HG03575 (cell line): ENCODE results near the gene BRSK2.

ENCODE experiments used
- ATAC-seq: cut with Tn5 transposase; IDR thresholded peaks from one replicate; pipeline ENCODE4 v1.9.1; 2021; ENCODE audit not compliant: unreplicated experiment, insufficient number of reproducible peaks, low FRiP score; ENCODE audit errors: extremely low read depth

The BRSK2 gene

DNA sequence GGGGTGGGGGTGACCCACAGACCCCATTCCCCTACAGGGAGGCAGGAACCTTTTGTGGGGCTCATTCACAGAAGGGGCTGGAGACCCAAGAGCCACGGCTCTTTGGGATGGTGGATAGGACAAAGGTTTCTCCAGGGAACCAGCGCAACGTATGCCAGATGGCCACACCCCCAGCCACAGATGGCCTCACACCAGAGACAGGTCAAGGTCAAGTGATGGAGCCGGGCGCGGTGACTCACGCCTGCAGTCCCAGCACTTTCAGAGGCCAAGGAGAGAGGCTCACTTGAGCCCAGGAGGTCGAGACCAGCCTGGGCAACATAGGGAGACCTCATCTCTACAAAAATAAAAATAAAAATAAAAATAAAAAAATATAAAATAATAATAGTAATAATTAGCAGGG lies 17.1 kb upstream of the BRSK2 start:
- no peak for ATAC-seq

DNA sequence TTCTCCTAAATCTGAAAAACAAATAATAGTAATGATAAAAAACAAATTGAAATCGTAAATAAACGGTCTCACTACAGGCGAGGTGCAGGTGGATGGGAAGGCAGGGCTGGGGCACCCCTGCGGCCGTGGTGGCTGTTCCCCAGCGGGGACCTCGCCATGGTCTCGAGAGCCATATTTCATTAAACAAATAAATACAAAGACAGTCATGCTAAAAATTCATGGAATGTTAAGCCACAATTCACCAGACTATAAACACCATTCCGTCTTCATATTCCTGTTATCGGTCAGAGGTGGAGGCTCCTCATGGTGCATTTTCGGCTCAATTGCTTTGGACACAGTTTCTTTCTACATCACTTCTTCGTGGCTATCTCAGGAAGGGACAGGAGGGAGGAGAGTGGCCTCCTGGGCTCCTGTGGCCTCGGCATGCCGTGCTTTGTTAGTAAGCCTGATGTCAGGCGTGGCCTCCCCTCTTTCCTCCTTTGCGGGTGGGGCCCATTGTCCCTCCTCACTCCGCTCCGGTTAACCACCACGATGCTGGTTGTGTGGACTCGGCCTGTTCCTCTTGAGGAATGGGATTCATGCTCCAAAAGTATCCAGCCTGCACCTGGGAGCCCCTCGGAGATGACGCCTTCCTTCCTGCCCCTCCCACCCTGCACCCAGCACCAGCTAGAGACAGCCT lies 16.1 kb upstream of the BRSK2 start:
- ATAC-seq: no peak

DNA sequence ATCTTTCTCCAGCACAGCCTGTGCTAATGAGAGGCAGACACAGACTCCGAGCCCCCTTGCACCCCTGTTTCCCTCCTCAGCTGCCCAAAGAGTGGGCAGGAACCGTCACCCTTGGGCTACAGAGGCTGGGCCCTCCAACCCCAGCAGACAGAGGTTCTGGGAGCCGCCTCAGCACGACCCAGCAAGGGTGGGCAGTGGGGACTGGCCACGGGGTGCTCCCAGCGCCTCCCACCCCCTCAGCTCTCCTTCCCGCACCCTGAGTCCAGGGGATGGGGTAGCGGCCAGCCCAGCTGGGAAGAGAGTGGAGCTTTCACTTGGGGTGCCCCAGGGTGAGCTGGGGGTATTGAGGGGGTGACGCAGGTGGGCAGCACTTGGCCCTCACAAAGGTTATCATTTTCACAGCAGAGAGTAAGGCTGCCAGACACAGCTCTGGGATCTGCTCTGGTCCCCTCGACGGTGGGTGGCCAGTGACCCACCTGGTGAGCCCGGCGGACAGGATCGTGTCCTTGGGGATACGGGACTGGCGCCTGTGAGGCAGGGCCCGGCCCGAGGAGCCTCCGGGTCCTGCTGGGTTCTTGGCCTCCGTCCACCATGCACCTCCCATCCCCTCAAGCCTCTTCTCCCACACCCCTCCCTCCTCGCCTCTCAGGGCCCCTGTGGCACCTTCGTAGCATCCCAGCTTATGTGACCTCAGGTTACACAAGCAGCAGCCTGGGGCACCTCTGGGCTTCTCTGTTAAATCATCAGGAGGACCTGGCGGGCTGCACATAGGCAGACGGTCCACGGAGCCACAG lies 14.4 kb upstream of the BRSK2 start:
- ATAC-seq: no peak

DNA sequence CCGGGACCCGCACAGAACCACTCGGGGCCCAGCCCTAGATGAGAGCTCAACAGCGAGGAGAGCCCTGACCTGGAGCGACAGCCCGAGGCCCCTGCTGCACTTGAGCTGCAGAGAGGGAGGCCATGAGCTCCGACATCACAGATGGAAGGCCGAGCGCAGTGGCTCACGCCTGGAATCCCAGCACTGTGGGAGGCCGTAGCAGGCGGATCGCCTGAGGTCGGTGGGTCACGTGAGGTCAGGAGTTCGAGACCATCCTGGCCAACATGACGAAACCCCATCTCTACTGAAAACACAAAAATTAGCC lies 13.8 kb upstream of the BRSK2 start:
- ATAC-seq: no peak

DNA sequence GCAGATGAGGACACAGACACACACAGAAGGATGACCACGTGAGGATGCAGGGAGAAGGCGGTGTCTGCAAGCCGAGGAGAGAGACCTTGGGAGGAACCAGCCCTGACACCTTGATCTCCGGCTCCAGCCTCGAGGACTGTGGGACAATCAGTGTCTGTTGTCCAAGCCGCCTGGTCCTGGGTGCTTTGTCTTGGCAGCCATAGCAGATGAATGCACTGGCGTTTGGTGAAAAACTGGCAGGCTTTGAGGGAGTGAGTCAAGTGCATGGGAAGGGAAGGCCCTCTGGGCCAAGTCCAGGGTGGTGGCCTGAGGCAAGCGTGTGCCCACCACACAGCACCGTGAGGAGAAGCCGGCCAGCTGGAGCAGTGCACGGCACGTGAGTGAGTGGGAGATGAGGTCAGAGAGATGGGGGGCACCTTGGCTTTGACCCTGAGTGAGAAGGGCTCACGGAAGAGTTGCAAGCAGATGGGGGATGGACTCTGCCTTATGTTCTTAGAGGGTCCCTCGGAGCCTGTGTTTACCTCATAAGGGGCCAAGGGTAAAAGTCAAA lies 12.4 kb upstream of the BRSK2 start:
- ATAC-seq: no peak

DNA sequence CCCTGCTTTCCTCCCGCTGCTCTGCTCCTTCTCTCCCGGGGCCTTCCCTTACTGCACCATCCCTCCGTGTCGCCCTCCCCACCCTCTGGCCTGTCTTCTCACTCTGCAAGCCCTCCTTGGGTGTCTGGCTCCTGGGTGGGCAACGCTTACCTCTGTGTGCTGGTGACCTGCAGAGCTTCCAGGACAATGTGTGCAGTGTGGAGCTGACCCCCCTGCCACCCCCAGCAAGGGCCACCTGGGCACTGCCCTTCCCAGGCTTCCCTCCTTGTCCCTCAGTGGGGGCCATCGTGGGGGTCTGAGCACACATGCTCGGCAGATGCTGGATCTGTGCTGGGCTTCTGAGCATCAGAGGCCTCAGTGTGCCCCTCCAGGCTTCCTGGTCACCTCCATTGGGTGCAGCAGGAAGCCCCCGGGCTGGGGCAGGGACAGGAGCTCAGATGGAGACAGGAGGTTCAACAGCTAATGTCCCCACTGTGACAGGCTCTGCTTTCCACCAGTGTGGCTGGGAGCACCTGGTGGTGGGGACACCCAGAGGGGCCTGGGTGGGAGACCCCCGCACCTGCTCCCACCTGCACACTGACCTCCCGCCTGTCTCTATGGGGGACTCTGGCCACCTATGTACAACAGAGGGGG lies 7.8 kb upstream of the BRSK2 start:
- ATAC-seq: no peak

DNA sequence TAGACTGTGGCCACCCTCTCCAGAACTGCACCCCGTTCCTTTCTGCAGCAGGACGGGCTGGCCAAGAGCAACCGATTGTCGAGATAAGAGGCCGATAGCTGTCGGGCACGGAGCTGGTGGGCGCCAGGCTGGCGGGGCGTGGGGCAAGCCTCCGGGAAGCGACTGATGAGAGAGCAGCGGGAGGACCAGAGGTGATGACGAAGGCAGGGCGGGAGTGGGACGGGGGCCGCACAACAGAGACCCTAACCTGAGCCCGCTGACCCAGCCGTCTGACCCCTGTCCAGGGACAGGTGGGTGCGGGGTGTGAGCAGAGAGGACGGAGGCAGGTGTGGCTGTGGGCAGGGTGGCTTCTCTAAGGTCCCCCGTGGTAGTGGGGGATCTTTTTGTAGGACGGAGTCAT lies 7.3 kb upstream of the BRSK2 start:
- ATAC-seq: no peak

DNA sequence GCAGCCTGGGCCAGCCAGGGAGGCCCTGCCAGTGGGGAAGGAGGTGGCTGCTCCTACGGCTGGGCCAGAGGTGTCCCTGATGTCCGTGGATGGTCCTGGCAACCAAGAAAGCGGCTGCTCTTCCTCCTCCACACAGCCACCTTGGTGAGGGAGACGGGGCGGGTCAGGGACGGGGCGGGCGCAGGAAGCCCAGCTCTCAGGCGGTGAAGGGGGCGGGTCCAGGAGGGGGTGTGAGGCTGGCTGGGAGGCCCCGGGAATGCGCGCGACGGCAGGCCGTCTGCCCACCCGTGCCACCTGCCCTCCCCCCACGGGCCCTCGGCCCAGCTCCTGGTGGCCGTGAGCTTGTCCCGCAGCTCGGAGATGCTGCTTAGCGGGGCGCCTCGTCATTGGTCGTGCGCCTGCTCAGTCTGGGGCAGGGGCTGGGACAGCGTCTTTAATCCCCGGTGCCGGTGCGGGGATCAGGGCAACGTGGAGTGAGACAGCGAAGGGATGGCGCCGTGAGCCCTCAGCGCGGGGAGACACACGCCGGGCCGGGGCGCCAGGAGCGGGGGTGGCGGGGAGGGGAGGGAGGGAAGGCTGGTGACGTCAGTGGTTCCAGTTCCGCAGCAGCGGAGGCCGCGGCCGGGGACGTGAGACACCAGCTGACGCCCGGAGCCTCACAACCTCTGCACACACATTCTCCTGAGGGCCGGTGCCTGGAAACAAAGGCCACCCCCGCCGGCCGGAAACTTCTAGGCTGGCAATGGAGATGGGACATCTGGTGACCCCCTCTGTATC lies 6.7 kb upstream of the BRSK2 start:
- no peak for ATAC-seq

DNA sequence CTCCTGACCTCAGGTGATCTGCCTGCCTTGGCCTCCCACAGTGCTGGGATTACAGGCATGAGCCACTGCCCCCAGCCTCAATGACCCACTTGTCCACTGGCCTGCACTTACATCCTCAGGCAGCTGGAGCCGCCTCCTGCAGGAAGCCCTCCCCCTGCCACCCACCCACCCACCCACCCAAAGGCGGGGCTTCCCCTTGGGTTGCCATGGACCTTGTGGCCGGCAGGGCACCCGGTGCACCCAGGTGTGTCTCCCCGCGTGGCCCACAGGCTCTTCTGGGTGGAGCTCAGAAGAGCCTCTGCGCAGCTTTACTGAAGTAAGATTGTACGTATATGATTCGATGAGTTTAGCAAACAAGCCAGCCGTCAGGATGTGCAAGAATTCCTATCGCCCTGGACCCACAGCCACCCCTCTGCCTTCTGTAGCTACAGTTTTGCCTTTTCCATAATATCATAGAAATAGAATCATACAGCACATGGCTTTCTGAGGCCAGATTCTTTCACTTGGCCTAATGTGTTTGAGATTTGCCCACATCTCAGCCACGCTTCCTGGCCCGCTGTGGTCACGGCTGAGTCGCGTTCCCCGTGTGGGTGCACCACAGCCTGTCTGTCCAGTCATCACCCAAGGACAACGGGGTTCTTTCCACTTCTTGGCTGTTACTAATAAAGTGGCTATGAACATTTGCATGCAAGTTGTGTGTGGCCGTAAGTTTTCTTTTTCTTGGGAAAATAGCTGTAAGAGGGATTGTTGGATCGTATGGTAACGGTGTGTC lies 5.3 kb upstream of the BRSK2 start:
- ATAC-seq: no peak

DNA sequence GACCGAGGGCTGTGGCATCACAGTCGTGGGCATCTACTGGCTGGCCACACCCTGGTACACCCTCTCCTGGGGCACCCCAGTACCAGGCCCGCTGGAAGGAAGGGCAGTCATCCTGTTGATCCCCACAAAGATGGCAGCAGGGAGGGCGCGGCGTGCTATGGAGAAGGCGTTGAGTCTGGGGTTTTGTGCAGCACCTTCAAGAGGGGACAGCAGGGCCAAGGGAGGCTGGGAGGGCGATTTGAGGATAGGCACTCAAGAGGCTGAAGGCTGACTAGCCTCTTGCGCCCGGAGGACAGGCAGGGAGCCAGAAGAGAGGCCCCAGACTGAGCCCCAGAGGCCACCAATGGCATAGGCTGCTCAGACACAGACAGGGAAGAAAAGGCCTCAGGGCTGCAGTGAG lies 2.2 kb upstream of the BRSK2 start:
- ATAC-seq: no peak

DNA sequence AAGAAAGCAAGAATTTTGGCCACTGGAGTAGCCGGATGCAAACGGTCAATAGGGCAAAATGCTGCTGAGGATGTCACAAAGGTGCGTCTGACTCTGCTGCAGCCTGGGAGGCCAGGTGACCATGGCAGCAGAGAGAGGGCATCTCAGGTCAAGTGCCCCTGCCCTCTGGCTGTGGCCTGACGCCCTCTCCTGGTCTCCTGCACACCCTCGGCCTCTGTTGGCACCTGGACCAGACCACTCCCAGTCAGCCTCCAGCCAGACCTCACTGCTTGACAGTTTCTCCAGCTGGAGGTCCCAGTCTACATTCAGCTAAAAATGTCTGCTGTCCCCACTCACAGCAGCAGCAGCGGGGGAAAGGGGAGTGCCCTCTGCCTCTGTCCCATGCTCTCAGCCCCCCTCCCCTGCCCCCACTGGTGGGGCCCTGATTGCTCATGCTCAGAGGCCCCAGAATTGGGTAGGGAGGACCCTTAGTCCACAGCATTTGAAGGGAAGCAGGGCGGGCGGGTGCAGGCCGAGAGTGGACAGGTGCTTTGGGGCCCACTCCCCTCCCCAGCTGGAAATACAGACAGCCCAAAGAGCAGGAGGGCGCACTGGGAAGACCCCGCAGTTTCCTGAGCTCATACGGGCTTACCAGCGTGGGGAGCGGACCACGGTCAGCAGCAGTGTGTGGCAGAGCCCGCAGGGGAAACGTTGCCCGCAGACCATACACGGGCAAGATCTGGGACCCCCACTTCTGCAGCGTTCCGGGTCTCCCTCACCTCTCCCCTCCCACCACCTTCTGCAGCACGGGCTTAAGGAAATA lies 1.6 kb upstream of the BRSK2 start:
- ATAC-seq: no peak

DNA sequence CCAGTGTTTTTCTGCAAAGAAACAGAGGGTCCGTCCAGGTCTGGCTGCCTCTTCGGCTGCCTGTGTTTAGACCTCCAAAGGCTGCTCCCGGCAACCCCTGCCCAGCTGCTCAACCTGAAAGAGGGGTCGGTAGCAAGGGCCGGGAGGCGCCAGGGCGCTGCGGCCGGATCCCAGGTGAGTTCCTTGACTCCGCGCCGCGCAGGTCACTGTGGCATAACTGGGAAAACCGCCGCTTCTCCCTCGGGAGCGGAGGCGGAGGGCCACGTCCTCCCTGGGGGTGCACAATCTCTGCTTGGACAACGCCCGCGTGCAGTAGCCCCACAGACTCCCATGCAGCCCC lies 1.0 kb upstream of the BRSK2 start:
- ATAC-seq: no peak

DNA sequence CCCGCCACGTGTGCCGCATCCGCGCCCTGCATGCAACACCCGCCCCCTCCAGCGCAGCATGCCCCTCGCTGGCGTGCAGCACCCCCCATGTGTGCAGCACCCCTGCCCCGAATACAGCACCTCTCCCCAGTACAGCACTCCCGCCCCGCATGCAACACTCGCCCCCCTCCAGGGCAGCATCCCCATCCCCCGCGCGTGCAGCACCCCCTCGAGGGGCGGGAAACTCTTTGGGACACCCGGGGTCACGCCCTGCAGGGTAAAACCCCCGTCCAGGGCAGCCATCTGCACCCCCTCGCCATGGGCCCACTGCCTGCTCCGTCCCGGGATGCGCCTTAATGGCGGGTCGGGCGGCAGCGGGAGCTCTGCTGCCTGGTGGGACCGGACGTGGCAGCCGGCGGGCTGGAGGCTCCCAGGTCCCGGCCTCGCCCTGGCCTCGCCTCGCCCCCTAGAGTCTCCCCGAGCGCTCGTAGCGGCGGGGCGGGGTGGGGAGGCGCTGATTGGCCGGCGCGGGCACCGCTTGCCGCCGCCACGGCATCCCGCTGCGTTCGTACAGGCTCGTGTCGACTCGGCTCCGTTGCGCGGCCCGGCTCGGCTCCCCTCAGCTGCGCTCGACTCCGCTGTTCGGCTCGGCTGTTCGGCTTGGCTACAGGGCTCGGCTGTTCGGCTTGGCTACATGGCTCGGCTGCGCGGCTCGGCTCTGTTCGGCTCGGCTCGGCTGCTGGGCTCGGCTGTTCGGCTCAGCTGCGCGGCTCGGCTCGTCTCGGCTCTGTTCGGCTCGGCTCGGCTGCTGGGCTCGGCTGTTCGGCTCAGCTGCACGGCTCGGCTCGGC lies 417 bp upstream of the BRSK2 start:
- ATAC-seq: no peak

DNA sequence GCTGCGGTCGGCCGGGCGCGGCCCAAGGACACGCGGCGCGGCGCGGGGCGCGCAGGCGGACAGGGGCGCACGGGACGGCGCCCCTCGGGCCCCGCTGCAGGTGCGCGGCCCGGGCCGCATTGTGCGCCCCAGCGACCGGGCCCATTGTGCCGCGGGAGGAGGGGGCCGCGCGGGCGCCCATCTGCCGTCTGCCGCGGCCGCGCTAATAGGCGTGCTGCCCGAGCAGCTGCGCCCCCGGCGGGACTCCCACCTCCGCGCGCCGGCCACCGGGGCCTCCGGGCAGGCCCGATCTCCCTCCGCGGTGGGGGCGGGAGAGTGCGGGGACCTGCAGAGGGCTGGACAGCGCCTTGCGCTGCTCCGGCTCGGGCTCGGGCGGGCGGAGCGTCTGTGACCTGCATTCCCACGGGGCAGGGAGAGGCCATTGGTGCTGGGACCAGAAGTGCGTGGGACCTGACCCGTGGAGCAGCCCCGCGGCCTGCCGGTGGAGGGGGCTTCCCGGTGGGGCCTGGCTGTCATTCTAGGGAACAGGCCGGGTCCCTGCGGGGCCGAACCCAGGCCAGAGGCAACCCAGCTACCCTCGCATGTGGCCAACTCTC lies 933 bp downstream of the BRSK2 start:
- ATAC-seq: no peak

DNA sequence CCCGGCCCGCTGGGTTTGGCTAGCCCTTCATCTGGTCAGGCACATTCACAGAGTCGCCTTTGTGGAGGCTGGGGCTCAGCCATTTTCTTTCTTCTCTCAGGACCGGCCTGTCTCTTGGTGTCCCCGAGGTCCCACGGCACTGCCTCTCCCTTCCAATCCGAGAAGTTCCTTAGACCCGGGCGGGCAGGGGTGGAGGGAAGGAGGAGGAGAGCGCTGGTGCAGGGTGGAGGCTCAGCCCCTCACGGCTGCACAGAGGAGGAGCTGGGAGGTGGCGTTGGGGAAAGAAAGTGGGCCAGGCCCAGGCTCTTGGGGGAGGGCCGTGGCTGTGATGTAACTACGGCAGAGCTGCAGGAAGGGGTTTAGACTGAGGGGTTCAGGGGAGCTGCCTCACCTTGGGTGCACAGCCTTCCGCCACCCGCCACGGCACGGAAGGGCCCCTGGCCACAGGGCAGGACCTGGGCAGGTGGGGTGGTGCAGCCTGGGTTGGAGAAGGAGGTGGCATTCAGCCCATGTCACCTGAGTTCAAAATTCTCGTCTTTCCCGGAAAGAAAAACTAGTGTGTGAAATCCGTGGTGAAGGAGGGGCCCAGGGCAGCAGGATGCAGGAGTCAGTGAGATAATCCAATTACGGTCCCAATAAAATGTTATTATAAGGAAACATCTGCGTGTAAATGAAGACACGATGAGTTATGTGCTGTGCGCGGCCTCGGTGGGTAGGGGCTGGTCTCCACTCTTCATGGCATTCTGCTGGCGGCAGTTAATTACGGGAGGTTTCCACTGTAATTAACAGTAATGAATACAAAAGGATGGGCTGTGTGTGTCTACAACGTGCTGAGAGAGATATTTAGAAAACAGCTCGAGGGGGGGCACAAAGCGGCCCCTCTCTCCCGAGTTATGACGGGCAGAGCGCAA lies 1.7 kb downstream of the BRSK2 start:
- no peak for ATAC-seq

DNA sequence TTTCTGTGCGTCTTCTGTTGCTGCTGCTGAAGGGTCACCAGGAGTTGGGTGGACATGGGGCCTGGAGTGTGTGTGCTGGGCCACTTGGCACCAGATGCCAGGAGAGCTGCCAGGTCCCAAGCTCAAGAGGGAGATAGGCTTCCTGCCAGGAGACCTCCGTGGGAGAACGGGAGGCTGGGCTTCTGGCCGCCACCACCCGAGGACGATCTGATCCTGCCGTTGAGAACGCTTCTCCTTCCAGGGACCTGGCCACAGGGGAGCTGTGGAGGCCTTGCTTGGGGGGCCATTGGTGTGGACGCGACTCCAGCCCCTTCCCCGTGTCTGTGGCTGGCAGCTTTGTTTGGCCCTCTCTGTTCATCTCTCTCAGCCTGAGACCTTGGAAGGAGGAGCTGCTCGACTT lies 2.4 kb downstream of the BRSK2 start:
- ATAC-seq: no peak
